Testis (tissue), 3 donors: ENCODE measurements around the gene CHEK2. TPM values are rescaled to one million over a fixed set of nuclear protein-coding genes. Genes with fewer than 3 reads are reported as not detected.

Experiments
- DNase-seq: peaks from one replicate; pipeline ENCODE4 v3.0.0-alpha.2; 2019
- H3K27ac ChIP-seq, 2 donors: fragments of 200-600 bp; sonication (generic); one replicate each; pipeline ENCODE4 v1.5.1; 2019
- H3K27me3 ChIP-seq: fragments of 200-600 bp; sonication (generic); one replicate; pipeline ENCODE4 v1.5.1; 2019
- H3K36me3 ChIP-seq: fragments of 200-600 bp; sonication (generic); one replicate; pipeline ENCODE4 v1.5.1; 2017; ENCODE audit warnings: low read depth; ENCODE audit errors: missing control alignments
- H3K4me1 ChIP-seq: fragments of 200-600 bp; sonication (generic); one replicate; pipeline ENCODE4 v1.5.1; 2019
- H3K4me3 ChIP-seq, 2 donors: fragments of 200-600 bp; sonication (generic); one replicate each; pipeline ENCODE4 v1.5.1; 2017 to 2019
- H3K9me3 ChIP-seq: fragments of 200-600 bp; sonication (generic); one replicate; pipeline ENCODE4 v1.5.1; 2017
- CTCF ChIP-seq, 3 experiments: fragments of 450-650 bp in 2 of 3; fragments of 200-600 bp in 1 of 3; sonication (generic) in 1 of 3; IDR thresholded peaks; one replicate each; pipeline ENCODE4 v1.5.1; 2016 to 2019; ENCODE audit warnings: antibody characterized with exemption in 3 of 3, mild to moderate bottlenecking in 2 of 3, moderate library complexity in 1 of 3
- POLR2A ChIP-seq: fragments of 450-650 bp; IDR thresholded peaks from one replicate; pipeline ENCODE4 v1.6.1; 2017; ENCODE audit warnings: antibody characterized with exemption, mild to moderate bottlenecking, moderate library complexity
- WGBS, 2 donors: methylation state at CpG; one replicate each; pipeline ENCODE4 v1.1.5; 2018; 5-methylcytosine and 5-hydroxymethylcytosine counted together
- intact Hi-C: fragments of 100-400 bp; cut with DNase I; formaldehyde crosslinking; loops from one replicate; pipeline ENCODE4 v1.15.1; 2023; ENCODE audit warnings: low total_unique reads
- polyA plus RNA-seq: library from polyadenylated mRNA; stranded (reverse); fragments of 350-450 nt; fragmentation: Illumina TruSeq; extraction: RNeasy Lipid Tissue Mini Kit (QIAGEN cat#74804); gene quantifications from one replicate; pipeline ENCODE4 v1.2.3, GENCODE V29; 2014; ENCODE audit warnings: low read depth, low replicate concordance; ENCODE audit not compliant: insufficient read depth
- total RNA-seq, 2 donors: library from RNA; depleted of rRNA; stranded (reverse); fragments of >200 nt; gene quantifications; one replicate each; pipeline ENCODE4 v1.2.3, GENCODE V29; 2016

The CHEK2 gene
- total and polyA plus RNA-seq, 3 donors from 2014 or later, result 13.5 to 28.1 (median 21.3) TPM

- intact Hi-C loops, result no loop called here
- Histone ChIP-seq H3K36me3 (no peaks in the 10 kb centered on the region), H3K4me1 (no peaks in the 10 kb centered on the region), H3K27ac (peak overlapping the region in 1 of 2 donors; percentile 33), H3K27me3 (no peaks in the 10 kb centered on the region), H3K4me3 (no peak overlapping the region), H3K9me3 (no peaks in the 10 kb centered on the region)
- TF ChIP-seq POLR2A (no peak), CTCF (IDR thresholded peaks at IDR 0.05) (no peak)
- no peak for DNase-seq
- 51 to 54% methylated on average over 2 of the region's 2 CpGs for WGBS, 2 donors
These were observed 30.3 kb downstream of the CHEK2 start for GRCh38 chr22:28711341-28711740.

- no peaks in the 10 kb centered on the region for H3K27me3 ChIP-seq
- TF ChIP-seq POLR2A, result no peak
- no peak for TF ChIP-seq CTCF (IDR thresholded peaks at IDR 0.05)
- H3K4me3 ChIP-seq, result no peak overlapping the region
- 49 to 65% methylated on average over 3 of the region's 3 CpGs for WGBS, 2 donors
- no peaks in the 10 kb centered on the region for H3K9me3 ChIP-seq
- no peaks in the 10 kb centered on the region for H3K4me1 ChIP-seq
- H3K27ac ChIP-seq, result peak overlapping the region in 1 of 2 donors; percentile 28
- intact Hi-C loops, result no loop called here
- H3K36me3 ChIP-seq, result no peaks in the 10 kb centered on the region
- no peak for DNase-seq
These were observed 30.9 kb downstream of the CHEK2 start for GRCh38 chr22:28710576-28711191.

GRCh38 chr22:28710107-28710506 lies 31.5 kb downstream of the CHEK2 start:
- peak overlapping the region in 1 of 2 donors; percentile 28 for H3K27ac ChIP-seq
- TF ChIP-seq POLR2A, result no peak
- no peak for TF ChIP-seq CTCF (IDR thresholded peaks at IDR 0.05)
- DNase-seq, result no peak
- H3K27me3 ChIP-seq, result no peaks in the 10 kb centered on the region
- no peaks in the 10 kb centered on the region for H3K9me3 ChIP-seq
- H3K4me3 ChIP-seq, result no peak overlapping the region
- H3K4me1 ChIP-seq, result no peaks in the 10 kb centered on the region
- no peaks in the 10 kb centered on the region for H3K36me3 ChIP-seq
- intact Hi-C loops, result no loop called here

GRCh38 chr22:28706845-28707244 lies 34.8 kb downstream of the CHEK2 start:
- no peak for DNase-seq
- Histone ChIP-seq H3K27me3 (no peaks in the 10 kb centered on the region), H3K9me3 (no peaks in the 10 kb centered on the region), H3K27ac (no peak overlapping the region), H3K36me3 (no peaks in the 10 kb centered on the region), H3K4me1 (no peaks in the 10 kb centered on the region), H3K4me3 (no peak overlapping the region)
- 92 to 94% methylated on average over 6 of the region's 6 CpGs for WGBS, 2 donors
- intact Hi-C loops, result no loop called here
- no peak for TF ChIP-seq CTCF (IDR thresholded peaks at IDR 0.05)
- no peak for TF ChIP-seq POLR2A

- intact Hi-C loops, result no loop called here
- no peaks in the 10 kb centered on the region for H3K36me3 ChIP-seq
- H3K9me3 ChIP-seq, result no peaks in the 10 kb centered on the region
- no peaks in the 10 kb centered on the region for H3K27me3 ChIP-seq
- H3K4me1 ChIP-seq, result no peaks in the 10 kb centered on the region
- no peak overlapping the region for H3K27ac ChIP-seq
- TF ChIP-seq CTCF (IDR thresholded peaks at IDR 0.05) (no peak), POLR2A (no peak)
- no peak overlapping the region for H3K4me3 ChIP-seq
- DNase-seq, result no peak
These were observed 38.2 kb downstream of the CHEK2 start for GRCh38 chr22:28703436-28703835.
